Measurements from ENCODE around the gene TACC3.

TACC3 gene

GRCh38 chr4:1752284-1753041 is 31.1 kb downstream of the TACC3 start:
- DNase-seq (ENCODE audit: low spot score): peak; percentile 37
- TF ChIP-seq CTCF (IDR thresholded peaks at IDR 0.05; ENCODE audit: extremely low read depth, missing control alignments): no peak

- DNase-seq (ENCODE audit: low spot score): no peak
- no peak for TF ChIP-seq CTCF (IDR thresholded peaks at IDR 0.05; ENCODE audit: extremely low read depth, missing control alignments)
These were observed 32.0 kb downstream of the TACC3 start for GRCh38 chr4:1753294-1753696.

GRCh38 chr4:1753697-1754311 is 32.5 kb downstream of the TACC3 start:
- no peak for TF ChIP-seq CTCF (IDR thresholded peaks at IDR 0.05; ENCODE audit: extremely low read depth, missing control alignments)
- no peak for DNase-seq (ENCODE audit: low spot score)

- DNase-seq (ENCODE audit: low spot score): no peak
- no peak for TF ChIP-seq CTCF (IDR thresholded peaks at IDR 0.05; ENCODE audit: extremely low read depth, missing control alignments)
These were observed 33.0 kb downstream of the TACC3 start for GRCh38 chr4:1754336-1754735.

- DNase-seq (ENCODE audit: low spot score): no peak
- no peak for TF ChIP-seq CTCF (IDR thresholded peaks at IDR 0.05; ENCODE audit: extremely low read depth, missing control alignments)
These were observed 34.0 kb downstream of the TACC3 start for GRCh38 chr4:1755297-1755696.

GRCh38 chr4:1756079-1756478 is 34.8 kb downstream of the TACC3 start:
- no peak for TF ChIP-seq CTCF (IDR thresholded peaks at IDR 0.05; ENCODE audit: extremely low read depth, missing control alignments)

GRCh38 chr4:1756893-1757779 is 35.8 kb downstream of the TACC3 start:
- TF ChIP-seq CTCF (IDR thresholded peaks at IDR 0.05; ENCODE audit: extremely low read depth, missing control alignments): no peak

More at GRCh38 chr4:1756079-1756478, 34.8 kb downstream of the TACC3 start:
- DNase-seq (ENCODE audit: low spot score): no peak

More at GRCh38 chr4:1756893-1757779, 35.8 kb downstream of the TACC3 start:
- DNase-seq (ENCODE audit: low spot score): no peak
